GM04503 (cell line): Measurements from ENCODE around the gene SETMAR.
"Not testable (repeated sequence)": the region's sequence is repeated elsewhere in the genome, so short reads cannot be mapped to it uniquely, and the experiment has no call there.

ENCODE experiments used
- DNase-seq: peaks from one replicate; pipeline ENCODE4 v3.0.0-alpha.2; 2012; ENCODE audit warnings: low read depth

Gene SETMAR

DNA sequence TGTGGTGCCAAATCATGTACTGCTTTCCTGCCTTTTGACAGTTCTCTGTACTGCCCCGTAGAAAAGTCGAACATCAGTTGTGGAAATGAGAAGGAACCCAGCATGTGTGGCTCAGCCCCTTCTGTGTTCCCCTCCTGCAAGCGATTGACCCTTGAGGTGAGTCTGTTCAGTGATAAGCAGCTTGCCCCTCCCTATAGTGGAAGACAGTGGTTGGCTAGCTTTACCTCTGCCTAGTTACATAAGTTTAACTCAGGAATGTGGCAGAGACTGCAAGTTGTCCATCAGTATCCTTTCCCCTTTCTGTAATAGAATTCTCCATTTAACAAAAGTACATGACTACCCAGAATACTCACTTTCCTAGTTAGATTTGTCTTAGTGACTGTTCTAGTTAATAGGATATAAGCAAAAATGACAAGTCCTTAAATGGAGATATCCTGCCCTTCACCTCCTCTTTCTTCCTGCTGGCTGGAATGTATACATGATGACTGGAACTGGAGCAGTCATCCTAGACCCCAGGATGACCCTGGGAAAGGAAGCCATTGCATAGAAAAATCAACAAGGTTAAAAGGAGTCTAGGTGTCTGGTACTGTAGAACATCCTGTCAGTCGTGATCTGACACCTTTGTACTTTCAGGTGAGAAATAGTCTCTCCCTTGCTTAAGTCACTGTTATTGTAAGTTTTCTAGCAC is 10.6 kb downstream of the SETMAR start:
- no peak for DNase-seq

DNA sequence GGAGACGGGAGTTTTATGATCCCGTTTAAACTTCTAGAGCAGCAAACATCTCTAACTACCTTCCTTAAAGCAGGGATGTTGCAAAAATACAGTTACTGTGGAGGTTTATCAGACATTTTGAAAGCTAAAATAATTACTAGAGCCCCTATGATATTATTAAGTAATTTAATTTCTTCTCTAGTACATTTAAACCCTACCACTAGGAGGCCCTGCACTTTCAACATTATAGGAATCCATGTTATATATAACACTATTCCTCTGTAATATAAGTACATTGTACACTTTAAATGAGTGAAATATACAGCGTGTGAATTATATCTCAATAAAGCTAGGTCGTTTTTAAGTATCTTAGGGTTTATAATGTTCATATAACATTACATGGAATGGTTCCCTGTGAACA is 11.5 kb downstream of the SETMAR start:
- no peak for DNase-seq

DNA sequence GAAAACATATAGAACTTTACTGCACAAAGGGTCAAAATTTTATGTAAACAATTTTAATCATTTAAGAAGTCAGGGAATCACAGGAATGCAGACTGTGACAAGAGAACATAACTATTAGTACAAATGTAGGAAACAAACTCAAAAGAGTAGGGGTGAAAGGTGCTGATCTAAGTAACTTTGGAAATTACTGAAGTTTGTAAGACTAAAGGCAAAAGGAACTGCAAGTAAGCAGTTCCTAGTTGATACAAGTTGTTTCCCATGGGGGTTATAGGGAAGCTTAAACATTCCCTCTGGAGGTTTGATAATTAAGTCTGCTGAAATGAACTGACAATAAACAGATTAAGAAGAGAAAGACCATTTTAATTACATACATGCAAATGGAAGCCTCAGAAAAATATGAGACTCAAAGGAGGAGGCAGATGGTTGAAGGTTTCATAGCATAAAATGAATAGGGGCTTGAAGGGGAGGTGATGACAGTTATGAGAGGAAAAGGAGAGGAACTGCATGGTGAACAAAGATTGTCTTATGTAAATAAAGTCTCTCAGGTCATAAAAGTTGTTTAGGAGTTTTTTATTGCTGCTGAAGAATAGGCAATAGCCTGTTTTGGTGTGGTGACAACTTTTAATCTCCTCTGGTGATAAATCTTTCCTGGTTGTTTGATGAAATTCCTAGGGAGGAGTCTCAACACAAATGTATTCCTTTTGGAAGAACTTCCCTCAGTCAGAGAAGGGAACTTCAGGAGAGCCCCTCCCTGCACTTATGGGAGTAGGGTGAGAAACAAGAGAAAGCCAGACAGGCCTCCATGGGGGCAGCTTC is 17.1 kb downstream of the SETMAR start:
- no peak for DNase-seq

DNA sequence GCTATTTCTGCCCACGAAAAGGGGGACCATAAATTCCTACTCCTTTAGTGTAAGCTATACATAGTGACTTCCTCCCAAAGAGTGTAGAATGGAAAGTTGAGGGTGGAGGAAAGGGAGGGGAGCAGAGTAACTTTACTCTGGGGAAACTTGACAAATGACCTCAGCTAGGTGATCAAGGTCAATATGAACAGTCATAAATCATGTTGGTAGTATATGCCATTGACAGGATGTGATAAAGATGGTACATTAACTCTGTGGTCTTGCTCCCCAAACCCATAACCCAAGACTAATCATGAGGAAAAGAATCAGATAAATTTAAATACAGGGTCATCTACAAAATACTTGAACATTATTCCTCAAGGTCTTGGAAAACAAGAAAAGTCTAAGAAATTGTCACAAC is 18.6 kb downstream of the SETMAR start:
- DNase-seq: no peak

DNA sequence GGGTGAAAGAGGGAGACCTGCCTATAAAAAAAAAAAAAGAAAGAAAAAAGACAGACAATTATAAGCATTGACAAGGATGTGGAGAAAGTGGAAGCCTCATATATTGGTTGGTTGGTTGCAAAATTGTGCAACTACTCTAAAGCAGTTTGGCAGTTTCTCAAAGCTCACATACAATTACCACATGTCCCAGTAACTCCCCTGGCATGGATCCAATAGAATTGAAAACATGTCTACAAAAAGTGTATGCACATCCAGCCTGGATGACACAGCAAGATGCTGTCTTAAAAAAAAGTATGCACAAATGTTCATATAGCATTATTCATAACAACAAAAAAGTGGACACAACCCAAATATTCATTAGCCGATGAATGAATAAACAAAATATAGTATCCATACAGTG is 19.5 kb downstream of the SETMAR start:
- DNase-seq: no peak

DNA sequence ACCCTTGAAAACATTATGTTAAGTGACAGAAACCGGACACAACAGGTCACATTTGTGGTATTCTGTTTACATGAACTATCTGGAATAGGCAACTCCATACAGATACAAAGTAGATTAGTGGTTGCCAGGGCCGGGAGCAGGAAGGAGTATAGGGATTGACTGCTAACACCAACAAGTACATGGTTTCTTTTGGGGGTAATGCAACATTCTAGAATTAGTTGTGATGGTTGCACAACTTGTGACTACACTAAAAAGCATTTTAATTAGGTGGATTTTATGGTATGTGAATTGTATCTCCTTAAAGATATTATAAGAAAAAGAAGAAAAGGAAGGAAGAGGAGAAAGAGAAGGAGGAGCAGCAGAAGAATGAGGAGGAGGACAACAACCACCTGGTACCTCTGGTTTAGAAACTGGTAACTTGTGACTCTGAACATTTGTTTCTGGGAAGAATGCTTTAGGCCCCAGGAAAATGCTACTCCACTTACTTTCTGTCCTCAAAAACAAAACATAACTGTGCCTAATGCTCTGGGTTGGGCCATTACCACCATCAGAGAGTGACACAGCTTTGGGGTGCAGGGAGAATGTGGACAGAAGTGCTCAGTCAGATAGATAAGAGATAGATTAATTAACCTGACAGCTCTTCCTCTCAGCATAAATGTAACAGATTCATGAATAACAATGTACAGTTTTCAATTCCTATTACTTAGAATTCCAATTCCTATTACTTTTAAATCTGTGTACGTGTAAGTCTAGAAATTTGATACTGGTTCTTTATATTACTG is 20.3 kb downstream of the SETMAR start:
- DNase-seq: no peak

DNA sequence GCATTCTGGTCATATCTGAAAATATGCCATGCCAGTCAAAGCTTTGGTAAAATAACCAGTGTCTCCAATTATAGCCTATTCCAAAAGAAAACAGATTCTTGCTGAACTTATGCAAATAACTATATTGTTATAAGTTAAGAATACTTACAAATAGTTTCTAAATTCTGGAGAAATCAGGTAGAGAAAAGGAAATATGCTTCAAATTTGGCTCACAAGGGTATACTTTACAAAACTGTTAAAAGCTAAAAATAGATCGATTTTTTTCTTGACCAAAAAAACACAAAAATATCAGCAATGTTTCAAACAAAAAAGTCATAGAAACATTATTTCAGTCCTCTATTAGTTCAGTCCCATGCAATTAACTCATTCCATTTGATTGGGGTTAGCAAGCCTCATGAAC is 23.7 kb downstream of the SETMAR start:
- no peak for DNase-seq

DNA sequence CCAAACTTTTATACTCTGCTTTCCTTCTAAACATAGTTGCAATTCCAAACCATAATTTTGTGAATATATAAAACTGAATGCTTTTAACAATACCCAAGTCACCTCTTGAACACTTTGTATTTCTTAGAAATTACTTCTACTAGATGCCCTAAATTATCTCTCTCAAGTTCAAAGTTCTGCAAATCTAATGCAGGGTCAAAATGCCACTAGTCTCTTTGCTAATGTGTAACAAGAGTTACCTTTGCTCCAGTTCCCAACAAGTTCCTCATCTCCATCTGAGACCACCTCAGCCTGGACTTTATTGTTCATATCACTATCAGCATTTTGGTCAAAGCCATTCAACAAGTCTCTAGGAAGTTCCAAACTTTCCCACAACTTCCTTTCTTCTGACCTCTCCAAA is 26.6 kb downstream of the SETMAR start:
- not testable (repeated sequence) for DNase-seq

DNA sequence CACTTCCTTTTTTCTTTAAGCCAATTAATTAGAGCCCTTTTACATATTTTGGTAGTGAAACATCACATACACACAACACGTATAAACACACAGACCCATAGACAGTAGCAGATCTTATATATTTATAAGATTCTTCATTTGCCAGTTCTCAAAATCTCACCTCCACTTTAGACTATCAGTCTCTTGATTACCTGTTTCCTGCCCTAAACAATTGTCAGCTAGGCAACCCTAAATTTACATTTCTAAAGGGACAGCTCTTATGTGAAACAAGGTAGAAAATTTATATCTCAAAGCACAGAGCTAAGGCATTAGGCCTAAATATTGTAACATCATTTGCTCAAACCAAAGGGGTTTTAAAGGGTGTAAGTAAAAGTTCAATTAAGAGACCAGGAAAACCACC is 28.9 kb downstream of the SETMAR start:
- no peak for DNase-seq

DNA sequence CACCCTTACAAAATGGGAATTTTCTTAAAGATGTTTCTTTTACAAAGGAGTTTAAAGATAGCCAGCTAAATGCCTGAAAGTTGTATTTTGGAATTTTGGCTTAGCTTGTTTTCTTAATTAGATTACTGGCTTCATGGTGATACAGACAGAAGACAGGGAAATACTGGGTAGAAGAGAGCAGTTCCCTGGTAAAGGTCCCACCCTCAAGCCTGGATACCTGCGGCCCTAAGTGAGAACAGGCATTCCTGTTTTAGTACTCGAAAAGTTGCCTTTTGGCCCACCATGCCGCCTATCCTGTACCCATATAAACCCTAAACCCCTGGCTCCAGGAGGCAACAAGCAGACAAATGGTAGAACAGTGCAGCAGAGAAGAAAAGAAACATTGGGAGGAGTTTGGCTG is 29.4 kb downstream of the SETMAR start:
- DNase-seq: no peak

DNA sequence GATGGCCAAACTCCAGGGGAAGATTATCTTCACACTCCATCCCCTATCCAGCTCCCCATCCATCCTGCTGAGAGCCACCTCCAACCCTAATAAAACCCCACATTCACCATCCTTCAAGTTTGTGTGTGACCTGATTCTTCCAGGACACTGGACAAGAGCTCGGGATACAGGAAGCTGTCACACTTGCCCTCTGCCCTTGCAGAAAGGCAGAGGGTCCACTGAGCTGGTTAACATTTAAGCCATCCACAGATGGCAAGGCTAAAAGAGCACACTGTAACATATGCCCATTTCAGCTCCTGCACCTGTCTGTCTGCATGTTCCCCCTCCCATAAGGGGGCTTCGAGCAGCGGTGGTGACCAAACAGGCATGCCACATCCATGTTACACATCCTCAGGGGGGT is 29.8 kb downstream of the SETMAR start:
- no peak for DNase-seq

DNA sequence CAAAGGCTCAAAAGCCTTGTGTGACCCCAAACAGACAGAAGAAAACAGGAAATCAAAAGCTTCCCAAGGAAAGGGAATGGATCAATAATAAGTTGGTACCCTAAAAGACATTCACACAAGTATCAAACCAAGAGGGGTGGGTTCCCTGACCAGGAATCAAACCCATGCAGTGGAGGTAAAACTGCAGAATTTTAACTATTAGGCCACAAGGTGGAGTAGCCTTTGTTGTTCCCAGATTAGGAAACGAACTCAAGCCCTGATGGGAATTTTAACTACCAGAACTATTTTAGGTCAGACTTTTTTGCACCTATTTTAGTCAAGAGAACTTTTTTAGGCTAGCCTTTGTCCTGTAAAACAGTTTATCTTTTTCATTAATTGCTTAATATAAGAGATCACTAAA is 31.4 kb downstream of the SETMAR start:
- DNase-seq: no peak

DNA sequence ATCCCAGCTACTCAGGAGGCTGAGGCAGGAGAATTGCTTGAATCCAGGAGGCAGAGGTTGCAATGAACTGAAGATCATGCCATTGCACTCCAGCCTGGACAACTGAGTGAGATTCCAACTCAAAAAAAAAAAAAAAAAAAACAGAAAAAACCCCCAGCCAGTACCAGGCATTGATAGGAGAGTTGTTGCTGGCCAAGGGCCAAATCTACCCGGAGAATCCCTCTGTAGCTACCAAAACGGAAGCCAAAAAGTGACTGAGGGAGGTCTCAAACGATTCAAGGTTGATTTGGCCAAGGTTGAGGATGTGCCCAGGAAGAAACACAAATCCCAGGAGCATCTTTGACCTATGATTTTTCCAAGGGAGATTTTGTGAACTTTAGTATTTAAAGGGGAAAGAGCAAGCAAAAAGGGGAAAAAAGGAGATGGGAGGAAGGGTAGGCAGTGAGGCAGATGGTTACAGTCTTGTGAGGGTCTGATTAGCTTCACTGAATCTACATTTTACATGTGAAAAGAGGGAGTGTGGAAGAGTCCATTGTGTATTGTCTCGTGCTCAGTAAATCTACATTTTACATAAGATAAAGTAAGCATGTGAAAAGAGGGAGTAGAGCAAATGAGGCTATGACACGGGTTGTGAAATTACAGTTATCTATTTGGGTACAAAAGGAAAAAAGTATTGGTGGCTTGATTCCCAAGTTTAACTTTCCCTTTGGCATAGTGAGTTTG is 32.8 kb downstream of the SETMAR start:
- no peak for DNase-seq

DNA sequence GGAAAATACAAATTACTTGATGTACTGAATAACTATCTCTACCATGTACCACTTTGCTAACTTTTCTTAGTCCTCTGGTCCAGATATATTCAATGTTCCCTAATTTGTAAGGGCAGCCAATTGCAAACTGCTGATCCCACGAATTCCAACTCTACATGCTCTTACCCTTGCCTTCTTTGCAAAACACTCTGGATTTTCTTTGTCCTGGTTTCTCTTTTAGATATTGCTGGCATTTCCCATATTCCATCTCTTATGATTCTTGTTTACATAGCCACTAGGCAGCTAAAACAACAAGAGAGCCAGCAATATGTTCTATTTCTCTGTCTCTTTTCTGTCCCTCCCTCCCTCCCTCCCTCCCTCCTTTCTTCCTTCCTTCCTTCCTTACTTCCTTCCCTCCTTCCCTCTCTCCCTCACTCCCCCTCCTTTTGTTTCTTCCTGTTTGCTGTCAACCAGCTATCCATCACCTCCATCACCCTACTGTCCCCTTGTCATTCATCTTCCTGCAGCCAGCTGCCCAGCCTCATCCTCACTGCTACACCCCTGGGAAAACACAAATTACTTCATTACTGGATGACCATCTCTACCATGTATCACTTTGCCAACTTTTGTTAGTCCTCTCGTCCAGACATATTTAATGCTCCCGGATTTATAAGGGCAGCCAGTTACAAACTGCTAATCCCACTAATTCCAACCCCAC is 33.8 kb downstream of the SETMAR start:
- DNase-seq: no peak

DNA sequence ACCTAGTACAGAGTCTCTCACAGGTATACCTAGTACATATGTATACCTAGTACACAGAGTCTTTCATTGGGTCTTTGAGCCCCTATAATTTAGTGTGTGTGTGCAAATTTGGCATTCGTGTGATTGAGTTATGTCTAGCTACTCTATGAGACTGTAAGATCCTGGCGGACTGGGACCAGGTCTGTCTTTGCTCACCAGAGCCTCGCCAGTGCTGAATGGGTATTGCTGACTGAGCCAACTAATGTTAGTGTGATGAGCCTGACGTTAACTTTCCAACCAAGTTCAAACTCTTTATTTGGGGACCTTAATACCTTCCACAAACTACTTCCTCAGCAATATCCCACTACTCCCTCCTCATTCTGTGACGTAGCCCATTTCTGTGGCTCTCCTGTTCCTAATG is 35.6 kb downstream of the SETMAR start:
- no peak for DNase-seq

DNA sequence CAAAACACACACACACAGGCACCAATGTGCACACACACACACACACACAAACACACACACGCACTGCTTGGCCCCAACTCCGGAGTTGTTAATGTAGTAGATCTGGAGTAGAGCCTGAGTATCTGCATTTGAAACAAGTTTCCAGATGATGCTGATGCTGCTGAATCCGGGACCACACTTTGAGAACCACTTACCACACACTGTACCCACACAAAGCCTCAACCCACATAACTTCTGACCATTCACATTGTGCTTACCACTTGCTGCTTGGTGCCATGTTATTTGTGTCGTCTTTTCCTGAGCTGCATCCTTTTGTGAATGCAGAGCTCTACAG is 36.9 kb downstream of the SETMAR start:
- DNase-seq: no peak

DNA sequence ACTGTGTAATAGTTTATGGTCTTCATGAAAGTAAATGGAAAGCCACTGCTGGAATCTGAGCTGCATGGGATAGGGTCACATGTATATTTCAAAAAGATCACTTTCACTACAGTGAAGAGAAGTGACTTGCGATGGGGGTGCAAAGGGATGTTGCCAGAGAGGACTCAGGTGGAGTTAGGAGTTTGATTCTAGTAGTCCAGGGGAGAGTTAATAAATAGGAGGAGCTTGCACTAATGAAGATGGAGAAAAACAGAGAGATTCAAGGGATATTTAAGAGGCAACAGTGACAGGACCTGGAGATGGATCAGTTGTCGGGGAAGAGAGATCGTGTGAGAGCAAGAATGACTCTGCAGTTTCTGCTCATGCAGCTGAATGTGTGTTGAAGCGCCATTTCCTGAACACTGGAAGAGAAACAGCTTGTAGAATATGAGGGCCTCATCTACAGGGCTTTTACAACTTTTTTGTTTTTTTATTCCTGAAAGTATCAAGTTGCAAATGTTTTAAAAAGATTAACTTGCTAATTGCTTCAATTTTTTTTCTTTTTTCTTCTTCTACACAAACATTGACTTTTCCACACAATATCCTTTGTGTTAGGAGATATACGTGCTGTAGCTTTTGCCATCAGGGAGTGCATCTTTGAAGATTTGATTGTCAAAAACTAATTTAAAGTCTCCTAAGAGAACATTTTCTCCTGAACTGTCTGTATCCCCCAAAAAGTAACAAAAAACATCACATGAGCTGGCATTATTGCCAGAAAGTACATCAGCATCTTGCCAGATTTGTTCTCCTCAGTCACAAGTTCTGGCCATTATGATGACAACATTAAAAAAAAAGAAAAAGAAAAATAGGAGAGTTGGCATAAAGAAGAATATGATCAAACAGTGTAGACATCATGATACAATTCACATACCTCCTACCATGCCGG is 37.5 kb downstream of the SETMAR start:
- DNase-seq: no peak

DNA sequence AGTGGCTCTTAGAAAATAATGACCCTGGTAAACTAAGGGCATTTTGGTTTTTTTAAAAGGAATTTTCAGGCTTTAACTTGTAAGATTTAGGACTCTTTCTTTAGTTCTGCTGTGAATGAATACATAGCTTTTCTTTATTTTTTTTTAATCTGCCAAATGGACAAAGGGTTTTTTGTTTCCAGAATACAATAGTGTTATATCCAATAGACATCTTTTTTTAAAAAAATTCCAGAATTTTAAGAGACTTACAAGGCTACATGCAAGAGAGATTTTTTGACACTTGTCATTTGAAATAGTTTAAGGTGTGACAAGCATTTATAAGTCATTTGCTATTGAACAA is 38.1 kb downstream of the SETMAR start:
- DNase-seq: no peak

DNA sequence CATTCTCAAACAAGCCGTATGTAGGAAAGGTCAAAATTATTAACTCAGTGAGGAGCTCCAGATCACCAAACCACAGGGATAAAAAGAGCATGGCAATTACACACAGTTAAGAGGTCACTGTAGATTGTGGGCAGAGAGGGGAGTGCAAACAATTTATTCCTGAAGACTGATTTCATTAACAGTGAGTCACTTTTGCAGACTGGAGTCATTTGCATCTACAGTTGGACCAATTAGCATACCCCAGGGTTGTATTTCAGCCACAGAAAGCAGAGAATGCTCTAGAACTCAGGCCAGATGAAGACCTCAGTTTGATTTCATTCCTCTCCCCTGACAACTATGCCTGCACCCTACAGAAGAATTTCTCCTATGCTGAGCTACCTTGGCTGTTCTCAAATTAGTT is 40.1 kb downstream of the SETMAR start:
- peak; percentile 63 for DNase-seq

DNA sequence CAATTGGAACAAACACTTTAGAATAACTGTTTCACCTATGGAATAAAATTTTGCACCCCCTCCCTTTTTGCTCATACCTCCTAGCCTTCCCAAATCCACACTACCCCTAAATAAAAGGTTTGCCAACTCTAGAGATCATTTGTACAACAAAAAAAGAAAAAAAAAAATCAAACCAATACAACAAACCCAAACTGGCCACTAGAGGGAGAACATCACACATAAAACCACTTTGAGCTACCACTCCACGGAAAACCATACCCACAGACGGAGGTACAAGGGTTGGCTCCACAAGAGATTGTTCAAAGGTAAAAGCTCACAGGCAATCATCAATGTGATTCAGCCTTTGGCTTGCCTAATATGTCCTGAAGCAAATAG is 47.6 kb downstream of the SETMAR start:
- no peak for DNase-seq
